GM06990 (cell line): ENCODE data around the gene HADH.

Source experiments
- DNase-seq: peaks from one replicate; pipeline ENCODE4 v3.0.0-alpha.2; 2011; ENCODE audit not compliant: insufficient read length; ENCODE audit errors: extremely low read depth
- H3K27me3 ChIP-seq: replicated peaks from 2 replicates; pipeline ENCODE4 v1.6.0; 2011; ENCODE audit warnings: low read length; ENCODE audit not compliant: control insufficient read depth, insufficient read depth
- H3K36me3 ChIP-seq: 2 replicates; pipeline ENCODE4 v1.5.1; 2011; ENCODE audit warnings: low read length; ENCODE audit not compliant: control insufficient read depth, insufficient read depth
- H3K4me3 ChIP-seq: replicated peaks from 2 replicates; pipeline ENCODE4 v1.5.1; 2011; ENCODE audit warnings: low read depth, mild to moderate bottlenecking, control low read depth, low read length
- TF ChIP-seq, protein P1 (sequence below): IDR thresholded peaks from 2 replicates; pipeline ENCODE4 v1.5.1; 2011; ENCODE audit warnings: low read length, control low read depth, mild to moderate bottlenecking, inconsistent platforms; ENCODE audit not compliant: insufficient read depth, poor library complexity, severe bottlenecking

HADH gene

DNA sequence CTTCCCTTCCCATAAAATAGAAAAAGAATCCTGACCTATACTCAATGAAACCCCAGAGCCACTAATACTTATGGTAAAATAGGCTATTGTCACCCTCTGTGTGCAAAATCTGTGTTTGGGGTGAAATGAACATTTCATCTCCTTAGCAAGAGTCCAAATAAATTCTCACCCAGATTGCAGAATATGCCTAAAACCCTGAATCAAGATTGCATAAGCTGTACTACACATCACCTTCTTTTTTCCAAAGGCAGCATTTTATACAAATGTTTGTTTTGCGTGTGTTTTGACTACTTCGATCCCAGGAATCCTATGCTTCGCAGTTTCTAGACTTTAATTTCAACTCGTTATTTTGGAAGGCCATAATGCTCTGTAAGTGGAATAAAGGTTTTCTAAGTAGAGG lies 12.2 kb upstream of the HADH start:
- Histone ChIP-seq H3K4me3 (no peak overlapping the region), H3K36me3 (no peaks in the 10 kb centered on the region), H3K27me3 (no peaks in the 10 kb centered on the region)
- TF ChIP-seq, protein P1, sequence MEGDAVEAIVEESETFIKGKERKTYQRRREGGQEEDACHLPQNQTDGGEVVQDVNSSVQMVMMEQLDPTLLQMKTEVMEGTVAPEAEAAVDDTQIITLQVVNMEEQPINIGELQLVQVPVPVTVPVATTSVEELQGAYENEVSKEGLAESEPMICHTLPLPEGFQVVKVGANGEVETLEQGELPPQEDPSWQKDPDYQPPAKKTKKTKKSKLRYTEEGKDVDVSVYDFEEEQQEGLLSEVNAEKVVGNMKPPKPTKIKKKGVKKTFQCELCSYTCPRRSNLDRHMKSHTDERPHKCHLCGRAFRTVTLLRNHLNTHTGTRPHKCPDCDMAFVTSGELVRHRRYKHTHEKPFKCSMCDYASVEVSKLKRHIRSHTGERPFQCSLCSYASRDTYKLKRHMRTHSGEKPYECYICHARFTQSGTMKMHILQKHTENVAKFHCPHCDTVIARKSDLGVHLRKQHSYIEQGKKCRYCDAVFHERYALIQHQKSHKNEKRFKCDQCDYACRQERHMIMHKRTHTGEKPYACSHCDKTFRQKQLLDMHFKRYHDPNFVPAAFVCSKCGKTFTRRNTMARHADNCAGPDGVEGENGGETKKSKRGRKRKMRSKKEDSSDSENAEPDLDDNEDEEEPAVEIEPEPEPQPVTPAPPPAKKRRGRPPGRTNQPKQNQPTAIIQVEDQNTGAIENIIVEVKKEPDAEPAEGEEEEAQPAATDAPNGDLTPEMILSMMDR, result no peak
- no peak for DNase-seq

DNA sequence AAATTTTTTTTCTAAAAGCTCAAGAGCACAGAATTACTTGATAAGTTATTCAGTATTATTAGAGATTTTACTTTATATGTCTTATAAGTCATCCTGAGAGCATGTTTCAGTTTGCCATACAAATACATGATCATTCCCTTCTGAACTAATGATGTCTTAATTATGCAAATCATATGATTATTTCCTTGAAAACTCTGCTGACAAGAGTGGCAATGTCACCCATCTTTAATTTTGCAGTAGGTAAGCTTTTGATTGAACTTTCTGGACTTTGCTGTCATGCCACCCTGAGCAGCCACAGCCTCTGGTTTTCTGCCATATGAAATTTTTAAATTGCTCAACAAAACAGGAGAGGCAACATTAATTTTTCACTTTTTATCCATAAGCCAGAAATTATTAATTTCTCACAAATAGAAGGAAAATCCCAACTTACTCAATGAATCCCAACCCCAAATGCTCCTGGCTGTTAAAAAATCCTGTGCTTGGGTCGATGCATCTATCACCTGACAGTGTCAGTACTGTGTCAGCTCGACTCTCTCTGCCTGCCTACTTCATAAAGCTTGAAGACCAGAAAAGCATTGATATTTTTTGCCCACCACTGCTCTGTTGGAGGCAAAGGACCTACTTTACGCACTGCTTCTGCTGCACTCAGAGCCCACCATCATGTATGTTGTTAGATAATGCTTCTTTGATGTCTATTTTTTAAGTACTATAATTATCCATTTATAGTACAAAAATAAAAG lies 11.6 kb upstream of the HADH start:
- TF ChIP-seq, protein P1, result no peak
- H3K27me3 ChIP-seq, result no peaks in the 10 kb centered on the region
- DNase-seq, result no peak
- no peaks in the 10 kb centered on the region for H3K36me3 ChIP-seq
- no peak overlapping the region for H3K4me3 ChIP-seq

- TF ChIP-seq, protein P1, result no peak
- DNase-seq, result no peak
- H3K36me3 ChIP-seq, result no peaks in the 10 kb centered on the region
- no peaks in the 10 kb centered on the region for H3K27me3 ChIP-seq
- H3K4me3 ChIP-seq, result no peak overlapping the region
Measured at GRCh38 chr4:107978716-107979451, 10.8 kb upstream of the HADH start.

GRCh38 chr4:107987916-107988762 lies 1.6 kb upstream of the HADH start:
- H3K4me3 ChIP-seq, result no peak overlapping the region
- no peaks in the 10 kb centered on the region for H3K27me3 ChIP-seq
- H3K36me3 ChIP-seq, result no peaks in the 10 kb centered on the region
- TF ChIP-seq, protein P1, result no peak
- DNase-seq, result no peak

DNA sequence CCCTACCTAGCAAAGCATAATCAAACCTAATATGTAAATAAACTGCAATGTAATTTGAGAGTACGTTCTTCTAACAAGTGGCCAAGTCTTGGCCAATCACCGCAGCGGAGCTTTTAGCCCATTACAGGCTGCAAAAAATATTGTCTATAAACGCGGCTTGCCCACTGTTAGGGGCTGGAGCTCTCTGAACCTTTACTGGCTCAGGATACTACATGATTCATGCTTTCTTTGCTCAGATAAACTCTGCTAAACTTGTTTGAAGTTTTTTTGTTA lies 990 bp upstream of the HADH start:
- TF ChIP-seq, protein P1, result no peak

More for the DNA sequence above, 990 bp upstream of the HADH start:
- no peak overlapping the region for H3K4me3 ChIP-seq
- H3K27me3 ChIP-seq, result no peaks in the 10 kb centered on the region
- H3K36me3 ChIP-seq, result no peaks in the 10 kb centered on the region
- no peak for DNase-seq
